K562 (cell line): ENCODE results near the gene PLPPR2. TPM values are rescaled to one million over a fixed set of nuclear protein-coding genes. Genes with fewer than 3 reads are reported as not detected.
A peak's percentile ranks its signal among the peaks of the same experiment; 100 is the strongest.

ENCODE experiments used
- BRD9 ChIP-seq: fragments of 450-650 bp; IDR thresholded peaks from 2 replicates; pipeline ENCODE4 v1.6.1; 2018; ENCODE audit warnings: low read depth; ENCODE audit not compliant: partially characterized antibody
- CEBPG ChIP-seq, 3 experiments: fragments of 200-800 bp in 1 of 3; sonication (Bioruptor generic) in 1 of 3; sonication (generic) in 1 of 3; formaldehyde crosslinking in 1 of 3; IDR thresholded peaks in 2 of 3; conservative IDR thresholded peaks in 1 of 3; 2 replicates each; pipeline versions ENCODE4 v1.6.1 to v1.8.0; 2016 to 2022; ENCODE audit warnings: missing compliant biosample characterization in 2 of 3, missing genetic modification characterization in 2 of 3, mild to moderate bottlenecking in 1 of 3, missing genetic modification reagents in 1 of 3
- HNRNPK ChIP-seq: fragments of 200-400 bp; formaldehyde crosslinking; IDR thresholded peaks from one replicate; pipeline ENCODE4 v1.6.1; 2018; ENCODE audit warnings: mild to moderate bottlenecking, low read depth, low read length; ENCODE audit not compliant: poor library complexity, severe bottlenecking
- HNRNPLL ChIP-seq: fragments of 200-400 bp; formaldehyde crosslinking; IDR thresholded peaks from 2 replicates; pipeline ENCODE4 v1.6.1; 2017; ENCODE audit warnings: low read length, low read depth, mild to moderate bottlenecking; ENCODE audit not compliant: poor library complexity, severe bottlenecking
- NFXL1 ChIP-seq: fragments of 450-650 bp; formaldehyde crosslinking; IDR thresholded peaks from 2 replicates; pipeline ENCODE4 v1.4.0; 2021; ENCODE audit warnings: mild to moderate bottlenecking
- PHB2 ChIP-seq: fragments of 450-650 bp; IDR thresholded peaks from 2 replicates; pipeline ENCODE4 v1.6.1; 2017; ENCODE audit warnings: low read depth
- RAD51 ChIP-seq: fragments of 450-650 bp; IDR thresholded peaks from 2 replicates; pipeline ENCODE4 v1.7.1; 2016; ENCODE audit warnings: low read depth, mild to moderate bottlenecking, borderline replicate concordance
- SREBF2 ChIP-seq: sonication (generic); formaldehyde crosslinking; IDR thresholded peaks from 2 replicates; pipeline ENCODE4 v1.4.0; 2020; ENCODE audit warnings: mild to moderate bottlenecking, missing genetic modification reagents
- TFAP4 ChIP-seq: sonication (generic); formaldehyde crosslinking; IDR thresholded peaks from 2 replicates; pipeline ENCODE4 v1.8.0; 2022; ENCODE audit warnings: missing genetic modification reagents, mild to moderate bottlenecking, moderate library complexity, borderline replicate concordance
- ZBTB8A ChIP-seq: fragments of 450-650 bp; IDR thresholded peaks from 2 replicates; pipeline ENCODE4 v1.6.1; 2018; ENCODE audit warnings: mild to moderate bottlenecking, moderate library complexity; ENCODE audit not compliant: partially characterized antibody
- ZMIZ1 ChIP-seq, 2 experiments: fragments of 150-350 bp in 1 of 2; IDR thresholded peaks; 2 replicates each; pipeline ENCODE4 v1.6.1; 2012 to 2016; ENCODE audit warnings: low read depth in 2 of 2, low read length in 2 of 2, mild to moderate bottlenecking in 1 of 2, moderate library complexity in 1 of 2
- ZNF584 ChIP-seq: fragments of 200-800 bp; sonication (Bioruptor generic); IDR thresholded peaks from 2 replicates; pipeline ENCODE4 v1.6.1; 2016; ENCODE audit warnings: low read depth, mild to moderate bottlenecking, missing genetic modification characterization, missing compliant biosample characterization
- ZNF740 ChIP-seq, 3 experiments: fragments of 200-800 bp in 1 of 3; sonication (Bioruptor generic) in 1 of 3; sonication (generic) in 1 of 3; formaldehyde crosslinking in 1 of 3; IDR thresholded peaks; 2 replicates each; pipeline versions ENCODE4 v1.6.1 to v1.8.0; 2016 to 2022; ENCODE audit warnings: mild to moderate bottlenecking in 2 of 3, missing compliant biosample characterization in 2 of 3, missing genetic modification characterization in 2 of 3, missing genetic modification reagents in 1 of 3
- polyA plus RNA-seq, 8 experiments: library from polyadenylated mRNA; depleted of rRNA in 4 of 8; stranded (reverse) in 5 of 8; unstranded in 3 of 8; fragments of >200 nt; fragmentation: Nextera tagmentation in 2 of 8; fragmentation: Illumina TruSeq in 1 of 8; extraction: Ambion mirVana in 2 of 8; extraction: Trizol in 1 of 8; gene quantifications; 2 replicates each; pipeline versions ENCODE4 v1.2.1 to v1.2.3, GENCODE V29; 2011 to 2014; ENCODE audit warnings: inconsistent platforms in 1 of 8, missing spikeins in 1 of 8
- total RNA-seq, 7 experiments: library from RNA; depleted of rRNA in 6 of 7; stranded (reverse); fragments of >200 nt in 6 of 7; fragmentation: Illumina TruSeq in 2 of 7; extraction: Trizol in 2 of 7; gene quantifications; 2 replicates each; pipeline versions ENCODE4 v1.2.1 to v1.2.3, GENCODE V29; 2011 to 2021; ENCODE audit warnings: low replicate concordance in 1 of 7
- TF ChIP-seq, protein P1 (sequence below), 2 experiments: IDR thresholded peaks; 2 replicates each; pipeline ENCODE4 v1.6.1; 2012; ENCODE audit warnings: improper control_type of control experiment in 2 of 2, low read depth in 2 of 2, low read length in 2 of 2, borderline replicate concordance in 1 of 2
- TF ChIP-seq, protein P2 (sequence below): fragments of 200-800 bp; sonication (Bioruptor generic); IDR thresholded peaks from 2 replicates; pipeline ENCODE4 v1.6.1; 2017; ENCODE audit warnings: missing genetic modification characterization, missing compliant biosample characterization

Gene PLPPR2
- total and polyA plus RNA-seq, 9 of the 15 experiments (the other 6 are each of a cell fraction or from before 2014, with no cell fraction given): 0.49 to 15.9 (median 3.4) TPM

GRCh38 chr19:11374433-11375142 lies 19.4 kb downstream of the PLPPR2 start, which contains the start of gene SWSAP1 (continued):
- TF ChIP-seq ZBTB8A: no peak
- TF ChIP-seq ZNF584 (CRISPR knock-in tag): no peak
- TF ChIP-seq RAD51: no peak
- TF ChIP-seq, protein P1, sequence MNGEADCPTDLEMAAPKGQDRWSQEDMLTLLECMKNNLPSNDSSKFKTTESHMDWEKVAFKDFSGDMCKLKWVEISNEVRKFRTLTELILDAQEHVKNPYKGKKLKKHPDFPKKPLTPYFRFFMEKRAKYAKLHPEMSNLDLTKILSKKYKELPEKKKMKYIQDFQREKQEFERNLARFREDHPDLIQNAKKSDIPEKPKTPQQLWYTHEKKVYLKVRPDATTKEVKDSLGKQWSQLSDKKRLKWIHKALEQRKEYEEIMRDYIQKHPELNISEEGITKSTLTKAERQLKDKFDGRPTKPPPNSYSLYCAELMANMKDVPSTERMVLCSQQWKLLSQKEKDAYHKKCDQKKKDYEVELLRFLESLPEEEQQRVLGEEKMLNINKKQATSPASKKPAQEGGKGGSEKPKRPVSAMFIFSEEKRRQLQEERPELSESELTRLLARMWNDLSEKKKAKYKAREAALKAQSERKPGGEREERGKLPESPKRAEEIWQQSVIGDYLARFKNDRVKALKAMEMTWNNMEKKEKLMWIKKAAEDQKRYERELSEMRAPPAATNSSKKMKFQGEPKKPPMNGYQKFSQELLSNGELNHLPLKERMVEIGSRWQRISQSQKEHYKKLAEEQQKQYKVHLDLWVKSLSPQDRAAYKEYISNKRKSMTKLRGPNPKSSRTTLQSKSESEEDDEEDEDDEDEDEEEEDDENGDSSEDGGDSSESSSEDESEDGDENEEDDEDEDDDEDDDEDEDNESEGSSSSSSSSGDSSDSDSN (IDR thresholded peaks at IDR 0.05; ENCODE audit: borderline replicate concordance in 1 of 2, low read depth in 2 of 2, low read length in 2 of 2): no peak
- TF ChIP-seq SREBF2: no peak
- no peak for TF ChIP-seq NFXL1 (CRISPR knock-in tag)
- TF ChIP-seq PHB2: no peak
- TF ChIP-seq BRD9: no peak
- no peak for TF ChIP-seq ZNF740 (CRISPR knock-in tag; IDR thresholded peaks at IDR 0.05)
- TF ChIP-seq ZNF740 (tag; IDR thresholded peaks at IDR 0.05): no peak
- peak in 1 of 2 experiments; percentile 20; a peak in 1 of 4 replicates for TF ChIP-seq ZMIZ1 (IDR thresholded peaks at IDR 0.05; ENCODE audit: low read depth in 2 of 2, low read length in 2 of 2)
- TF ChIP-seq HNRNPLL: peak; percentile 18
- TF ChIP-seq CEBPG (CRISPR knock-in tag; IDR thresholded peaks at IDR 0.05): peak; percentile 64; the same call in 1 of the 2 replicates
- peak; percentile 77 to 80 for TF ChIP-seq CEBPG (tag; conservative IDR thresholded peaks at IDR 0.05 in 1 of 2, IDR thresholded peaks at IDR 0.05 in 1 of 2)
- no peak for TF ChIP-seq HNRNPK
- TF ChIP-seq, protein P2, sequence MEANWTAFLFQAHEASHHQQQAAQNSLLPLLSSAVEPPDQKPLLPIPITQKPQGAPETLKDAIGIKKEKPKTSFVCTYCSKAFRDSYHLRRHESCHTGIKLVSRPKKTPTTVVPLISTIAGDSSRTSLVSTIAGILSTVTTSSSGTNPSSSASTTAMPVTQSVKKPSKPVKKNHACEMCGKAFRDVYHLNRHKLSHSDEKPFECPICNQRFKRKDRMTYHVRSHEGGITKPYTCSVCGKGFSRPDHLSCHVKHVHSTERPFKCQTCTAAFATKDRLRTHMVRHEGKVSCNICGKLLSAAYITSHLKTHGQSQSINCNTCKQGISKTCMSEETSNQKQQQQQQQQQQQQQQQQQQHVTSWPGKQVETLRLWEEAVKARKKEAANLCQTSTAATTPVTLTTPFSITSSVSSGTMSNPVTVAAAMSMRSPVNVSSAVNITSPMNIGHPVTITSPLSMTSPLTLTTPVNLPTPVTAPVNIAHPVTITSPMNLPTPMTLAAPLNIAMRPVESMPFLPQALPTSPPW (CRISPR knock-in tag): no peak; the same call in 1 of the 2 replicates
- peak; percentile 76; the same call in 1 of the 2 replicates for TF ChIP-seq TFAP4 (CRISPR knock-in tag)
